T-helper 2 cell treated with Interferon-gamma antibody and Interleukin-4, amounts not matched to agents 5 μg/mL and 100 μg/mL, for 36 hours (primary cell): ENCODE results near the gene YWHAG.
"Not testable (repeated sequence)": the region's sequence is repeated elsewhere in the genome, so short reads cannot be mapped to it uniquely, and the experiment has no call there.

ENCODE experiments used
- DNase-seq: peaks from one replicate; pipeline ENCODE4 v3.0.0; 2021; ENCODE audit warnings: low spot score
- H3K27ac Mint-ChIP-seq: one replicate; pipeline ENCODE4 v1.8.0; 2021; ENCODE audit warnings: mild to moderate bottlenecking, mixed read lengths
- H3K27me3 Mint-ChIP-seq: one replicate; pipeline ENCODE4 v1.8.0; 2021; ENCODE audit warnings: low read depth, mixed read lengths
- H3K36me3 Mint-ChIP-seq: one replicate; pipeline ENCODE4 v1.8.0; 2021; ENCODE audit warnings: low read depth, mixed read lengths
- H3K4me1 Mint-ChIP-seq: one replicate; pipeline ENCODE4 v1.8.0; 2021; ENCODE audit warnings: low read depth, mixed read lengths
- H3K4me3 Mint-ChIP-seq: one replicate; pipeline ENCODE4 v1.8.0; 2022; ENCODE audit warnings: mild to moderate bottlenecking, moderate library complexity, mixed read lengths
- H3K9me3 Mint-ChIP-seq: one replicate; pipeline ENCODE4 v1.8.0; 2021; ENCODE audit warnings: mixed read lengths

The YWHAG gene

DNA sequence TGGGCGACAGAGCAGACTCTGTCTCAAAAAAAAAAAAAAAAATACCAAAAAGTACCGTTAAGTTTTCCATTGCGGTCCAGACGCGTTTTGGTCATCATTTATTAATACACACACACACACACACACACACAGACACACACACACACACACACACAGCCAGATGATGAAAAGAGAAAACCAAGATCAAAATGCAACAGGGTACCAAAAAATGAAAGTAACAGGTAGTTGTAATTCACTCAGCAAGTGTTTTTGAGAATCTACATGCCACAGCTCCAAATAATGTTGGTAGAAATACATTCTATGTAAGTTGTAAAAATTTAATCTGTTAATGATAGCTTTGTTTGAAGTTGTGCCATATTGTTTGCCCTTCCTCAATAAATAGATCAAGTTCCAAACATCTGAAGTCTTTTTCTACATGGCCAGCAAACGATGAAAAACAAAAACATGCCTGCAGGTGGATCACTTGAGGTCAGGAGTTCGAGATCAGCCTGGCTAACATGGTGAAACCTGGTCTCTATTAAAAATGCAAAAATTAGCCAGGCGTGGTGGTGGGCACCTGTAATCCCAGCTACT, 9.4 kb downstream of the YWHAG start:
- peaks cover 39% of the 10 kb centered on the region for H3K4me1 Mint-ChIP-seq
- H3K36me3 Mint-ChIP-seq = peaks cover 54% of the 10 kb centered on the region
- no peaks in the 10 kb centered on the region for H3K27me3 Mint-ChIP-seq
- H3K27ac Mint-ChIP-seq = peak overlapping the region; percentile 55
- no peak for DNase-seq
- no peak overlapping the region for H3K4me3 Mint-ChIP-seq
- H3K9me3 Mint-ChIP-seq = no peaks in the 10 kb centered on the region

- Mint-ChIP-seq H3K36me3 (peaks cover 62% of the 10 kb centered on the region), H3K27ac (peak overlapping the region; percentile 53), H3K4me1 (peaks cover 41% of the 10 kb centered on the region), H3K27me3 (no peaks in the 10 kb centered on the region), H3K4me3 (no peak overlapping the region), H3K9me3 (no peaks in the 10 kb centered on the region)
- no peak for DNase-seq
Measured at GRCh38 chr7:76347710-76348109, 11.1 kb downstream of the YWHAG start.

GRCh38 chr7:76346778-76347177, 12.0 kb downstream of the YWHAG start:
- peaks cover 45% of the 10 kb centered on the region for H3K4me1 Mint-ChIP-seq
- no peaks in the 10 kb centered on the region for H3K27me3 Mint-ChIP-seq
- H3K36me3 Mint-ChIP-seq = peaks cover 62% of the 10 kb centered on the region
- H3K4me3 Mint-ChIP-seq = peak overlapping the region; percentile 44
- no peaks in the 10 kb centered on the region for H3K9me3 Mint-ChIP-seq
- peak overlapping the region; percentile 77 for H3K27ac Mint-ChIP-seq
- no peak for DNase-seq

DNA sequence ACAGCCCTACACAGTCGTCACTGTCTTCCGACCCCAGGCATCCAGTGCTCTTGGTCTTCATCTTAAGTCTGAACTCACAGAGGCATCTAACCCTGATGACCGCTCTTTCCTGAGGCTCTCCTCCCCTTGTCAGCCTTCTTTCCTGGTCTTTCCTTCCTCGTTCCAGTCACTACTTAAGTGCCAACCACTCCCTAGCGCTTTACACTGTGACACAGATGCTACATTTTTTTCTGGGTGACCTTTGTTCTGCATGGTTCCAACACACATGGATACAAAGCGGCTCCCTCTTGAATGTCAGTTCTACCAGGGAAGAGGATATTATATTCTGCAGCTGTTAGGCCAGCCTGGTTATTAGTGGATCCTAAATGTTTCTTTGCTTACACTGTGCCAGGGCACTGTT, 12.7 kb downstream of the YWHAG start:
- peaks cover 43% of the 10 kb centered on the region for H3K4me1 Mint-ChIP-seq
- peaks cover 60% of the 10 kb centered on the region for H3K36me3 Mint-ChIP-seq

GRCh38 chr7:76343931-76344321, 14.9 kb downstream of the YWHAG start:
- Mint-ChIP-seq H3K4me1 (peaks cover 51% of the 10 kb centered on the region), H3K36me3 (peaks cover 59% of the 10 kb centered on the region), H3K27ac (no peak overlapping the region), H3K9me3 (no peaks in the 10 kb centered on the region), H3K27me3 (no peaks in the 10 kb centered on the region), H3K4me3 (no peak overlapping the region)
- DNase-seq = no peak

More for the DNA sequence above, 12.7 kb downstream of the YWHAG start:
- no peak for DNase-seq
- Mint-ChIP-seq H3K27me3 (no peaks in the 10 kb centered on the region), H3K27ac (no peak overlapping the region), H3K4me3 (no peak overlapping the region), H3K9me3 (no peaks in the 10 kb centered on the region)

- peaks cover 51% of the 10 kb centered on the region for H3K4me1 Mint-ChIP-seq
- no peaks in the 10 kb centered on the region for H3K9me3 Mint-ChIP-seq
- peak; percentile 27 for DNase-seq
- peaks cover 60% of the 10 kb centered on the region for H3K36me3 Mint-ChIP-seq
- H3K4me3 Mint-ChIP-seq = no peak overlapping the region
- no peaks in the 10 kb centered on the region for H3K27me3 Mint-ChIP-seq
- H3K27ac Mint-ChIP-seq = peak overlapping the region; percentile 1
Measured at GRCh38 chr7:76343294-76343930, 15.4 kb downstream of the YWHAG start.

DNA sequence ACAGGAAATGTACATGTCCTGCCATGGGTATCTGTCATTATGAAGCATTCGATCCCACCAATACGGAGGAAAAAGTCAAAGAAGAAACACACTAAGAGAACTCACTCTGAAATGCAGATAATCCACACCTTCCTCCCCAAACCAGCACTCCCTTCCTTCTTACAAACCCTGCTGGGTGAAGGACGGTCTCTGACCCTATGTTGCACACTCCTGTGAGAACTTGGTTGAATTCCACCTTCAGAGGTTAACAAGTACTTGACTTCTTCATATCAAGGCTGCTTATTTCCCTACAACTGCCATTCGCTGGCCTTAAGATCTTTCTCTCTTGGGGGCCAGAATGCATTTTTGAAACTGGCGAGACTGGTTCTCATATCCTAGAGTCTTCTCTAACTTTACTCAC, 16.6 kb downstream of the YWHAG start:
- no peak for DNase-seq
- no peaks in the 10 kb centered on the region for H3K27me3 Mint-ChIP-seq
- peaks cover 44% of the 10 kb centered on the region for H3K4me1 Mint-ChIP-seq
- peak overlapping the region; percentile 23 for H3K27ac Mint-ChIP-seq
- H3K36me3 Mint-ChIP-seq = peaks cover 61% of the 10 kb centered on the region
- no peak overlapping the region for H3K4me3 Mint-ChIP-seq
- no peaks in the 10 kb centered on the region for H3K9me3 Mint-ChIP-seq

- no peak for DNase-seq
- Mint-ChIP-seq H3K27me3 (no peaks in the 10 kb centered on the region), H3K4me1 (peaks cover 32% of the 10 kb centered on the region), H3K27ac (peak overlapping the region; percentile 47), H3K36me3 (peaks cover 52% of the 10 kb centered on the region), H3K4me3 (no peak overlapping the region), H3K9me3 (no peaks in the 10 kb centered on the region)
Measured at GRCh38 chr7:76340617-76341131, 18.1 kb downstream of the YWHAG start.

DNA sequence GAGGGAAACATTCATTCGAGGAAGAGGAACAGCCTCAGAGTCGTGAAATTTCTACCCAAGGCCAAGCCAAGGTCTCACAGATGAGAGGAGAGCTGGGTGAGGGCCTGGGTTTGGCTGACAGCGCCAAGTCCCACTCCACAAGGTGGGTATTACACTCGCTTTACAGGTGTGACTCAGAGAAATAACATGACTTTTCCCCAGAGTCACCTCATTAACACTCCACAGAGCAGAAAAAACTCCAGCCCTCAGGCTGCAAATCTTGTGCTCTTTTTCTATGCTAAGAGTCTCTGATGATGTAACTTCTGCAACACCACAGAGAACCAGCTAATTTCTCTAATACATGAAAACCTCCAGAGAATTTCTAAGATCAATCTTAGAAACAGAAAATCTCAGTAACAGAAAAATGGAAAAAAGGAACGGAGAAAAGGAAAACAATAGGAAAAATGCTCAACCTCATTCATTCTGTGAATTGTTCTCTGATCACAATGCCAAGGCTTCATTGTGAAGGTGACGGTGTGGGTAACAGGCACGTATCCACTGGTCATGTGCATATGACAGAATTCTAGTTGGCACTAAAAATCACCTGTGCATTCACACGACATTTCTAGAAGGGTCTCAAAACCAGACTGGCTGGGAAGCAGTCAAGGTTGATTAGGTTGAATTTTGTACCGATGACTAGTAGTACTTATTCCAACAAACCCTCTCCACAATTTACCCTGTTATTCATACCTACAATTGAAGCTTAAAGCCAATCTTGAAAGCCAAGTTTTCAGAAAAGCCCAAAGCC, 20.3 kb downstream of the YWHAG start:
- Mint-ChIP-seq H3K36me3 (peaks cover 39% of the 10 kb centered on the region), H3K27me3 (no peaks in the 10 kb centered on the region), H3K4me1 (peaks cover 28% of the 10 kb centered on the region), H3K27ac (peak overlapping the region; percentile 6), H3K9me3 (no peaks in the 10 kb centered on the region), H3K4me3 (no peak overlapping the region)
- DNase-seq = no peak

DNA sequence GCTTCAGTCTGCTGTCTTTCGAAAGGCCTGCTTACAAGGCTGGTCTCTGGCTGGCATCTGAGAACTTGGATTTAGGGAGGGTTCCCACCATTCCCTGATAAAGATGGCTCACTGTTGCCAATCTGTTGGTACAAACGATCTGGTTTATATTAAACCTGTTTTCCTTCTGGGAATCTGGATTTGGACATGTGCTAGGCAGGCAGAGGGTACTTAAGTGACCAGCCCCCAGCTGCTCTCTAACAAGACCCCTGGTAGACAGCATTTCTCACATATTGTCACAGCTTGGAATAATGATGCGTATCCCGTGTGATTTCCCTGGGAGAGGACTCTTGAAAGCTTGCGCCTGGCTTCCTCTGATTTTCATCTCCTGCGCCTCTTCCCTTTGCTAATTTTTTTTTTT, 21.6 kb downstream of the YWHAG start:
- no peak for DNase-seq
- H3K4me1 Mint-ChIP-seq = peaks cover 23% of the 10 kb centered on the region
- no peaks in the 10 kb centered on the region for H3K9me3 Mint-ChIP-seq

GRCh38 chr7:76336094-76336493, 22.7 kb downstream of the YWHAG start:
- H3K4me3 Mint-ChIP-seq = no peak overlapping the region
- H3K27ac Mint-ChIP-seq = no peak overlapping the region
- peaks cover 33% of the 10 kb centered on the region for H3K36me3 Mint-ChIP-seq
- no peak for DNase-seq
- no peaks in the 10 kb centered on the region for H3K9me3 Mint-ChIP-seq
- no peaks in the 10 kb centered on the region for H3K27me3 Mint-ChIP-seq
- peaks cover 18% of the 10 kb centered on the region for H3K4me1 Mint-ChIP-seq

More for the DNA sequence above, 21.6 kb downstream of the YWHAG start:
- Mint-ChIP-seq H3K36me3 (peaks cover 36% of the 10 kb centered on the region), H3K4me3 (no peak overlapping the region), H3K27me3 (no peaks in the 10 kb centered on the region), H3K27ac (peak overlapping the region; percentile 15)

DNA sequence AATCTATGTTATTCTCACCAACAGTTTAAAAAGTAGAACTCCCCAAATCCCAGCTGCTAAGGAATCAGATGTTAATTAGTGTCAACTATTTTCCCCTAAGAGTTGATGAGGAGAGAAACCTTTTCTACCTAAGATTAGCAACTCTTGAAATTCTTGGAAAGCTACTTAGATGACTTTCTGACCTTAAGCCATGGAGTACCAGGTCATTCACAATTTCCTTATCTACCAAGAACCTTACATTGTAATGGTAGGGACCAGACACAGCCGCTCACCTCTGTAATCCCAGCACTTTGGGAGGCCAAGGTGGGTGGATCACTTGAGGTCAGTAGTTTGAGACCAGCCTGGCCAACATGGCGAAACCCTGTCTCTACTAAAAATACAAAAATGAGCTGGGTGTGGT, 23.4 kb downstream of the YWHAG start:
- H3K27ac Mint-ChIP-seq, H3K9me3 Mint-ChIP-seq, DNase-seq, H3K4me3 Mint-ChIP-seq, H3K27me3 Mint-ChIP-seq: not testable (repeated sequence)
- H3K4me1 Mint-ChIP-seq = peaks cover 15% of the 10 kb centered on the region
- H3K36me3 Mint-ChIP-seq = peaks cover 30% of the 10 kb centered on the region

- Mint-ChIP-seq H3K27ac (no peak overlapping the region), H3K4me3 (no peak overlapping the region), H3K27me3 (no peaks in the 10 kb centered on the region), H3K9me3 (no peaks in the 10 kb centered on the region), H3K36me3 (peaks cover 29% of the 10 kb centered on the region), H3K4me1 (peaks cover 13% of the 10 kb centered on the region)
- DNase-seq = no peak
Measured at GRCh38 chr7:76334320-76334967, 24.3 kb downstream of the YWHAG start.
